Adipose tissue (tissue), 3 donors: ENCODE measurements around the gene CDRT4. TPM values are rescaled to one million over a fixed set of nuclear protein-coding genes. Genes with fewer than 3 reads are reported as not detected.

Experiments
- H3K27ac ChIP-seq: one replicate; pipeline ENCODE4 v1.5.1; 2013; ENCODE audit warnings: low read depth, low read length
- WGBS, 3 donors: extraction: QIAGEN DNeasy Blood & Tissue Kit; methylation state at CpG; one replicate each; pipeline ENCODE4 v1.1.7; 2013; 5-methylcytosine and 5-hydroxymethylcytosine counted together
- polyA plus RNA-seq, 3 donors: library from polyadenylated mRNA; stranded (reverse); fragments of 200-250 nt; gene quantifications; one replicate each; pipeline ENCODE4 v1.2.3, GENCODE V29; 2013
- donor health status: healthy with polysubstance abuse.
- donor health status: Bipolar disorder and iron deficiency.
- donor health status: healthy.

Gene CDRT4
- polyA plus RNA-seq, 3 donors: 1.3 to 3.8 TPM; not detected in 1

GRCh38 chr17:15496735-15497670 is 29.6 kb upstream of the CDRT4 start:
- no peak overlapping the region for H3K27ac ChIP-seq
- WGBS, 3 donors: 90 to 92% (median 91%) methylated on average over 7 of the region's 7 CpGs

GRCh38 chr17:15494821-15495220 is 27.4 kb upstream of the CDRT4 start:
- H3K27ac ChIP-seq: no peak overlapping the region

DNA sequence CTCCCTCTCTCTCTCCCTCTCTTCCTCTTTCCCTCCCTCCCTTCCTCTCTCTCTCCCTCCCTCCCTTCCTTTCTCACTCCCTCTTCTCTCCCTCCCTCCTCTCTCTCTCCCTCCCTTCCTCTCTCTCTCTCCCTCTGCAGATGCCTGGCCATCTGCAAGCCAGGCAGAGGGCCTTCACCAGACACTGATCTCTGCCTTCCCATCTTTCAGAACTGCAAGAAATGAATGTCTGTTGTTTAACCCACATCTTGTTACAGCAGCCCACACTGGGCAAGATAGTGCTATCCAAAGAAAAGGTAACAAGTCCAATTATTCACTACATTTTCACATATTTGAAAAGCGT is 26.2 kb upstream of the CDRT4 start:
- 0 to 95% (median 34%) methylated on average over 1 of the region's 1 CpG for WGBS, 3 donors

DNA sequence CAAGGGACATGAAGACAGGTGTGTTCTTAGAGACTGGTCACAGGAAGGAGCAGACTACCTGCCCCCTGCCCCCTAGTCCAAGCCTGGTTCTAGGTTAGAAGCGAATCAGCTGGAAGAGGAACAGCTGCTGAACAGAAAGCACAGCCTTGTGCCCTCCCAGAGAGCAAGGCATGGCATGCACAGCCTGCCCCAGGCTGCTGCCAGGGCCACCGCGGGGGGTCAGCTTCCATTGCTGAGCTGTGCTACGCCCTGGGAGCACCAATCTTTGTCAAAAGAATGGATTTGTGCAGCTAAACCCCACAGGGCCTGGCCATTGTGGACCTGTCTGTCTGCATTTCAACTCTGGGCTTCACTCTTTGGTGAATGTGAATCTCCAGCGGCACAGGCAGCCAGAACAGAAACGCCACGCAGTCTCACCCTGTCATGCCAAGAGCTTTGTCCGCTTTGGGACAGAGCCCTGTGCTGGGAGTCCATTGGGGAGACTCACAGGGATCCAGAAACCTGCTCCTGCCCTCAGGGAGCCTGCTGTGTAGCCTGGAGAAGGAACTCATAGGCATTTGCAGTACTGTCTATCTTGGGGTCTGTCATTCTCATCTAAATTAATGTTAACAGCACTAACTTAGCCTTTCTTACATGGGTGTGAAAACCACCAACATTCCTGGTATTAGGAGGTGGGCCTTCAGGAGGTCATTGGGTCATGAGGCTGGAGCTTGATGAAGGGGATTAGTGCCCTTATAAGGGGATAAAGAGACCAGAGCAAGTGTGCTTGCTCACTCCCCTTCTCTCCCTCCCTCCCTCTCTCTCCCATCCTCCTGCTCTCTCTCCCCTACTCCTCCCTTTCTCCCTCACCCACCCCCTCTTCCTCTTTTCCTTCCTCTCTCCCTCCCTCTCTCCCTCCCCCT is 25.6 kb upstream of the CDRT4 start:
- WGBS, 3 donors: 96 to 99% (median 97%) methylated on average over 8 of the region's 8 CpGs

More for the DNA sequence above, 26.2 kb upstream of the CDRT4 start:
- H3K27ac ChIP-seq: no peak overlapping the region

DNA sequence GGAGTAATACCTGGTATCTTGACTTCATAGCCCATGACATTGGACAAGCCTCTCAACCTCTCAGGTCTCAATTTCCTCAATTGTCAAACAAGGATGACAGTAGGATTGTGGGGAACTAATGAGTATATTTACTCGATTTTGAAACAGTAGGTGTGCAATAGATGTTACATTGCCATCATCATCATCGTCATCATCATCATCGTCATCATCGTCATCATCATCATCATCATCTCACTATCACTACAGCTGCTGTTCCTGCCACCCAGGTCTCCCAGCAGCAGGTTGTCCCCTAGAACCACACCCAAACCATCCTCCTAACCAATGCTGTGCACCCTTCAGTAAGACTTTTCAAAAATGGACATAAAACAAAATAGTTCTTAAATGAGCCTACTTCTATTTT is 24.8 kb upstream of the CDRT4 start:
- H3K27ac ChIP-seq: no peak overlapping the region

More for the DNA sequence above, 25.6 kb upstream of the CDRT4 start:
- H3K27ac ChIP-seq: no peak overlapping the region

DNA sequence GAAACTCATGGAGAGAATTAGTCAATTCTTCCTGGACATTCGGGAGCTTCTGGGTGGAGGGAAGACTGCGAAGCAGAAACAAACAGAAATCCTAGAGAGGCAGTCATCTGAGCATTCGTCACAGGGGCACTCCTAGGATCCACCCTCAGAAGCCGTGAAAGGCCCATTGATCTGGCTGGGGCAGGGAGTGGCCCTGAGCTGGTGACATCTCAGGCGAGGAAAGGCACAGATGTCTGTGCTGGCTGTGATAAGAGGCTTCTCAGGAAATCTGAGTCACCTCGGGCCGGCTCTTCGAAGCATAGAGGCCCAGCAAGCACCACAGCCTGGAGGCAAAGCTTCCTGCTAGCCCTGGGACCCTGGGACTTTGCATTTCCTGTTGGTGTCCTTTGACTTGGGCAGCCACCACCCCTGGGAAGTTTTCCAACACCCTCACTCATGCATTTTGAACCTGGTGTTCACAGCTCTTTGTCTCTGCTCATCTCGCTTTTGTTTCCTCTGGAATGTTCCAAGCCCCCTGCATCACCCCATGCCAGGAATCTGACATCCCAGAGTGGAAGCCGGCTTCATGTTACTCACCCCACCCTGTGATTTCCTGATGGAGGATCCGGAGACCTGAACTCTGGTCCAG is 23.3 kb upstream of the CDRT4 start:
- 25 to 71% (median 35%) methylated on average over 11 of the region's 11 CpGs for WGBS, 3 donors
- no peak overlapping the region for H3K27ac ChIP-seq

More for the DNA sequence above, 24.8 kb upstream of the CDRT4 start:
- WGBS, 3 donors: 93 to 98% (median 97%) methylated on average over 4 of the region's 4 CpGs

DNA sequence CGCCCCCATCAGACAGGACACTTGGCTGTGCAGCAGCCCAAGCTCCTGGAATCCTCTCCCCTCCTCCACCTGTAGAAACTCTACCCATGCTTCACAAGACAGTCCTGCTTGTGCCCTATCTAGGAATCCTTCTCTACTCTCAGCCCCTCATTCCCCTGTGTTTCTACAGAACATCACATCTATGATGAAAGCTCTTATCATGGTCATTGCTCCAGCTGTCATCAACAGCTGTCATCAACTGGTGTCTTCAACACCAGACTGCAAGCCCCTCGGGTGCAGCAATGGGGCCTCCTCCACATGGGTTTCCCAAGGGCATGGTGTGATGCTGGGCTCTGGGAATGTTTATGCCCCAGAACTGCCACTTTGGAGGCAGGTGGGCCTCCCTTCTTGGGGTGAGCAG is 21.1 kb upstream of the CDRT4 start:
- WGBS, 3 donors: 89 to 98% (median 95%) methylated on average over 2 of the region's 2 CpGs
- H3K27ac ChIP-seq: no peak overlapping the region

GRCh38 chr17:15485045-15485444 is 17.6 kb upstream of the CDRT4 start:
- 69 to 76% (median 71%) methylated on average over 4 of the region's 4 CpGs for WGBS, 3 donors
- H3K27ac ChIP-seq: no peak overlapping the region

DNA sequence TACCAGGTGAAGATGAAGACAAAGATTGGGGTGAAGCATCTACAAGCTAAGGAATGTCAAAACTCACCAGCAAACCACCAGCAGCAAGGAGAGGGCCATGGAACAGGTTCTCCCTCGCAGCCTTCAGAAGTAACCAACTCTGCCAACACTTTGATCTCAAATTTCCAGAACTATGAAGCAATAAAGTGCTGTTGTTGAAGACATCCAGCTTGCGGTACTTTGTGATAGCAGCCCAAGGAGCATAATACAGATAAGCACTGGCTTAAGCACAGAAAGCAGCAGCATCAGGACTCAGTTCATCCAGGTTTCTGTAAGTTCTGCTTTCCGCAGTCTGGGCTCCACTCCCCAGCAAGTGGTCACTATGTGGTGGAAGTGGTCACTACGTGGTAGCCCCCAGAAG is 16.0 kb upstream of the CDRT4 start:
- H3K27ac ChIP-seq: no peak overlapping the region
- WGBS, 3 donors: 61 to 74% (median 73%) methylated on average over 4 of the region's 4 CpGs

GRCh38 chr17:15482476-15482875 is 15.1 kb upstream of the CDRT4 start:
- 83 to 89% (median 89%) methylated on average over 6 of the region's 6 CpGs for WGBS, 3 donors
- H3K27ac ChIP-seq: no peak overlapping the region

- WGBS, 3 donors: 66 to 92% (median 74%) methylated on average over 6 of the region's 6 CpGs
- no peak overlapping the region for H3K27ac ChIP-seq
Observed at GRCh38 chr17:15481481-15481880, 14.1 kb upstream of the CDRT4 start.

DNA sequence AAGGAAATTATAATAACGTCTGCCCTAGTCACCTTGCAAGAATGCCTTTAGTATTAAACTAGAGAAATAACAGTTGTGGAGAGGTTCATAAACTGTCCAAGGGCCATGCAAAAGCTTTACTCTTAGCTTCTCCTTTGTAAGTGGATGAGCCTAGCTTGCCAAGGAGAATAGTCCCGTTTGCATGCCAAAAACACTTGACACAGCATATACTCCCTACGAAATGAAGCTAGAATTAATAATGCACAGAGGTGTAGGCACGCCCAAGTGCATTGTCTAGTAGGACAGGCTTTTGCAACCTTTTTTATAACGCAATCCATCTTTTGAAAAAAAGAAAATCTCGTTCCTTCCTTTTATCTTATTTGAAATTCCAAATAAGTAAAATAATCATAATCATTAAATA is 12.8 kb upstream of the CDRT4 start:
- 62 to 82% (median 63%) methylated on average over 6 of the region's 6 CpGs for WGBS, 3 donors
- H3K27ac ChIP-seq: no peak overlapping the region

DNA sequence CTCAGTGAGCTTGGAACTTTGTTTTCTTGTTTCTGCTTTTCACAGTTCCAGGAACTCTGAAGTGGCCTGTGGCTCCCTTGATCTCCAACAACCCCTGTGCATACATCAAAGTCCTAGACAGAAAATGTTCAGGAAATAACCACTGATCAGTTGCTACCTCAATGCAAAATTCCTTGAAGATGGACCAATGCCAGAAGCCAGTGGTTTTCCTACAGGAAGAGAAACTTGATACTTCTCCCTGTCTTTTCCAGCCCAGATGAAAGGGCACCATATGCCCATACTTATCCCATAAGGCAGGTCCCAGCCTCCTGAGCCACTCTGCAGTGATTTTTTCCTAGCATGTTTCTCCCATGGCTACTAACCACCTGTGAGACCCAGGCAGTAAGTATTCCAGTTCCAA is 12.3 kb upstream of the CDRT4 start:
- no peak overlapping the region for H3K27ac ChIP-seq

DNA sequence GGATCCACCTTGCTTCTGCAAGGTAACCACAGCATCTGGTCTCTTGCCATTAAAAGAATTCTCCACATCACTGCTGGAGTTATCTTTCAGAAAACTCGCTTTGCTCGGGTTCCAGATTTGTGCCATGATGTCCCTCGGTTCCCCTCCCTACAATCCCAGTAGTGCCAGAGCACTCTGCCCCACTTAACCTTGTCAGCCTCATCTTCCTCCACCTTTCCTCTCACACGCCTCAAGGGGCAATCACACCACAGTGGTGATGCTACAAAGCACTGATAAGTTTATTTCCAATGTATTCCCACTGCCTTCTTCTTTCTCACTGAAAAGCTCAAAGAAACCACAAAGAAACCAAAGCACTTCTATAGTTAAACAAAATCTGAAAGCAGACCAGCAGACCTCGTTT is 11.4 kb upstream of the CDRT4 start:
- H3K27ac ChIP-seq: no peak overlapping the region
- WGBS, 3 donors: 86 to 90% (median 88%) methylated on average over 5 of the region's 5 CpGs

DNA sequence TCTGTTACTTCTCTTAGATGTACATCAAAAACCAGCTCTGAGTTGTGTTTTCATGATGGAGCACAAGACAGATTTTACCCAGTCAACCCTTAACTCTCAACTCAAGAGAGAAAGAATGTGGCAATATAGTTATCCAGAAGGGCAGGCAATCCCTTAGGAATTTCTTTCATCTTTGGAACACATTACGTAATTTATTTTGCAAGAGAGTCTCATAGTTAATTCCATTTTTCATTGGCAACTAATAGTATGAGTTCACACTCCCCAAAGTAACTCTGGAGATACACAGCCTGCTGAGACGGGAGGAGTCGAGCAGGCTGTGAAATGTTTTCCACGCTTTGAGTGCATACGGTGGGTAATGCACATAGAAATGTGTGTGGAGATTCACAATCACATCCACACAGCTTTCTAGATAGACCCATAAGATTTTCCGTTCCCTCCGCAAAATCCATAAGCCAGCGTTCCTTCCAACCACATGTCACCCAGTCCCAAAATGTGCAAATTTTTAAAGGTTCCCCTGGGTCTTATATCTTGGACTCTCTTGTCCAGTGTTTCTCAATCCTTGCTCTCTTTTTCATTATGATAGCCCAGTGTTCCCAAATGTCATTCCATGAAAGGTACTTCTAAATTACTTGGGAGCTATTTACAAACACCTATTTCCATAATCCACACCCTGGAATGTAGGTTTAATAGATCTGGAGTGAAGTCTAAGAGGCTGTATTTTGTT is 8.4 kb upstream of the CDRT4 start:
- H3K27ac ChIP-seq: no peak overlapping the region
- 58 to 91% (median 69%) methylated on average over 8 of the region's 8 CpGs for WGBS, 3 donors

- H3K27ac ChIP-seq: no peak overlapping the region
- WGBS, 3 donors: 64 to 97% (median 92%) methylated on average over 3 of the region's 3 CpGs
Observed at GRCh38 chr17:15472891-15473290, 5.5 kb upstream of the CDRT4 start.

DNA sequence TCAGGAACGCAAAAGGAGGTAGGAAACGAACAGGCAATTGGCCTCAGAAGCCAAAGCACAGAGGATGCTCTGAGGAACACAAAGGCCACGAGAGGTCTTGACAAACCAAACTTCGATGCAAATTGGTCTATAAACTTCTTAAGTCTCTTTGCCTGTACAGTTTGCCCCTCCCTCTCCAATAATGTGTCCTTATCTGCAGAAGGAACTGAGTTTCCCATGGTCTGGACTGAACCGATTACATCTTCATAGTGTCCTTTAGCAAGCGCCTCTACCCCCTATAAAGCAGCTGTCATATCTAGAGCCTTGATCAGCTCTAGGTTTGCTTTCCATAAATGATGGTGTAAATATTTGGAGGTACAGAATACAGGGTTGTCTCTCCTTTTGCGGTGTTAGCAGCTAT is 3.1 kb upstream of the CDRT4 start:
- WGBS, 3 donors: 57 to 71% (median 66%) methylated on average over 7 of the region's 7 CpGs

GRCh38 chr17:15469260-15469659 is 1.8 kb upstream of the CDRT4 start:
- 77 to 92% (median 87%) methylated on average over 7 of the region's 7 CpGs for WGBS, 3 donors
- no peak overlapping the region for H3K27ac ChIP-seq

More for the DNA sequence above, 3.1 kb upstream of the CDRT4 start:
- no peak overlapping the region for H3K27ac ChIP-seq
